T-helper 17 cell (primary cell): ENCODE results near the gene CUX1. TPM values are rescaled to one million over a fixed set of nuclear protein-coding genes. Genes with fewer than 3 reads are reported as not detected.
A peak's percentile ranks its signal among the peaks of the same experiment; 100 is the strongest.
"Not testable (repeated sequence)": the region's sequence is repeated elsewhere in the genome, so short reads cannot be mapped to it uniquely, and the experiment has no call there.

ENCODE experiments used
- ATAC-seq: fragments of 150-1000 bp; cut with Tn5 transposase; 2 replicates; pipeline ENCODE4 v1.10.0; 2021; ENCODE audit warnings: mild to moderate bottlenecking, moderate library complexity
- DNase-seq, 3 donors: peaks; one replicate each; pipeline versions ENCODE4 v3.0.0 to v3.0.0-alpha.2; 2020 to 2021
- H3K9me3 ChIP-seq: one replicate; pipeline ENCODE4 v1.7.0; 2013; ENCODE audit warnings: low read length, mild to moderate bottlenecking; ENCODE audit not compliant: control insufficient read depth, poor library complexity, severe bottlenecking
- H3K27ac Mint-ChIP-seq: one replicate; pipeline ENCODE4 v1.8.0; 2022; ENCODE audit warnings: mild to moderate bottlenecking, moderate library complexity, mixed read lengths
- H3K27me3 Mint-ChIP-seq: one replicate; pipeline ENCODE4 v1.8.0; 2022; ENCODE audit warnings: mixed read lengths
- H3K36me3 Mint-ChIP-seq: one replicate; pipeline ENCODE4 v1.8.0; 2022; ENCODE audit warnings: low read depth, mixed read lengths
- H3K4me1 Mint-ChIP-seq: one replicate; pipeline ENCODE4 v1.8.0; 2022; ENCODE audit warnings: mild to moderate bottlenecking, mixed read lengths
- H3K4me3 Mint-ChIP-seq: one replicate; pipeline ENCODE4 v1.8.0; 2022; ENCODE audit warnings: mild to moderate bottlenecking, moderate library complexity, mixed read lengths
- total RNA-seq, 4 donors: library from RNA in 2 of 4; stranded (reverse) in 2 of 4; gene quantifications; one replicate each; pipeline ENCODE4 v1.2.3 and lab custom pipeline; 2022 to 2026

CUX1 gene
- total RNA-seq, 2 donors from 2014 or later = 35.6 to 52.8 TPM

GRCh38 chr7:101841328-101841727, 23.9 kb downstream of the CUX1 start:
- H3K27ac Mint-ChIP-seq = no peak overlapping the region
- no peak for ATAC-seq
- no peaks in the 10 kb centered on the region for H3K27me3 Mint-ChIP-seq

GRCh38 chr7:101843293-101844271, 26.2 kb downstream of the CUX1 start:
- Mint-ChIP-seq H3K4me3 (no peak overlapping the region), H3K36me3 (no peaks in the 10 kb centered on the region), H3K27ac (peak overlapping the region; percentile 71), H3K27me3 (no peaks in the 10 kb centered on the region), H3K4me1 (peaks cover 12% of the 10 kb centered on the region)
- no peak for ATAC-seq
- peaks cover 7% of the 10 kb centered on the region for H3K9me3 ChIP-seq
- DNase-seq = no peak

More at GRCh38 chr7:101841328-101841727, 23.9 kb downstream of the CUX1 start:
- H3K9me3 ChIP-seq = no peaks in the 10 kb centered on the region
- Mint-ChIP-seq H3K4me1 (peaks cover 10% of the 10 kb centered on the region), H3K36me3 (no peaks in the 10 kb centered on the region), H3K4me3 (no peak overlapping the region)
- DNase-seq = no peak

- H3K4me3 Mint-ChIP-seq = no peak overlapping the region
- DNase-seq (no peak), ATAC-seq (no peak)
- peaks cover 6% of the 10 kb centered on the region for H3K4me1 Mint-ChIP-seq
- H3K36me3 Mint-ChIP-seq = no peaks in the 10 kb centered on the region
- peaks cover 7% of the 10 kb centered on the region for H3K9me3 ChIP-seq
- H3K27ac Mint-ChIP-seq = no peak overlapping the region
- H3K27me3 Mint-ChIP-seq = no peaks in the 10 kb centered on the region
Observed at GRCh38 chr7:101845974-101846373, 28.5 kb downstream of the CUX1 start.

DNA sequence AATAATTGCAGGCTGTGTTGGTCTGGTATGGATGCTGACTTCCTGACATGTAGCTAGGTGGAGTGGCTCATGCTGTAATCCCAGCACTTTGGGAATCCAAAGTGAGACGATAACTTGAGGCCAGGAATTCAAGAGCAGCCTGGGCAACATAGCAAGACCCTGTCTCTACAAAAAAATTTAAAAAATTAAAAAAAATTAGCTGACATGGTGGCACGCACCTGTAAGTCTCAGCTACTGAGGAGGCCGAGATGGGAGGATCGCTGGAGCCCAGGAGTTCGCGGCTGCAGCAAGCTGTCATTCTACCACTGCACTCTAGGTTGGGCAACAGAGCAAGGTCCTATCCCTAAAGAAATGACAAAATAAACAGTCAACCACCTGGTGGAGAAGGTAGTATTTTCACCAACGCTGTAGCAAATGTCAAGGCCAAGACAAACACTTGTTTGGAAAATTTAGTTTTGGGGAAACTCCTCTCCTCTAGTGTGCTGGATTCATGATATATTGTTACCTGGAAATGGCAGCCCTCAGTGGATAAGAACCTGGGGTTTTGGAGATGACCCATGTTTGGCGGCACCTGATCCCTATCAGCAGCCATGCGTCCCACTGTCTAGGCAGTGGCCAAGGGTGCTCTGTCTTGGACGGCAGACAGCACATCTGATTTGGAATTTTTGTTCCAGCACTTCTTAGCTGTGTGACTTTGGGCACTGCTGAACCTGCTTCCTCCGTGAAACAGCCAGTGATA, 29.5 kb downstream of the CUX1 start:
- no peak for DNase-seq
- Mint-ChIP-seq H3K27me3 (no peaks in the 10 kb centered on the region), H3K4me3 (no peak overlapping the region), H3K4me1 (peaks cover 6% of the 10 kb centered on the region), H3K27ac (no peak overlapping the region), H3K36me3 (no peaks in the 10 kb centered on the region)
- peaks cover 7% of the 10 kb centered on the region for H3K9me3 ChIP-seq
- ATAC-seq = no peak

DNA sequence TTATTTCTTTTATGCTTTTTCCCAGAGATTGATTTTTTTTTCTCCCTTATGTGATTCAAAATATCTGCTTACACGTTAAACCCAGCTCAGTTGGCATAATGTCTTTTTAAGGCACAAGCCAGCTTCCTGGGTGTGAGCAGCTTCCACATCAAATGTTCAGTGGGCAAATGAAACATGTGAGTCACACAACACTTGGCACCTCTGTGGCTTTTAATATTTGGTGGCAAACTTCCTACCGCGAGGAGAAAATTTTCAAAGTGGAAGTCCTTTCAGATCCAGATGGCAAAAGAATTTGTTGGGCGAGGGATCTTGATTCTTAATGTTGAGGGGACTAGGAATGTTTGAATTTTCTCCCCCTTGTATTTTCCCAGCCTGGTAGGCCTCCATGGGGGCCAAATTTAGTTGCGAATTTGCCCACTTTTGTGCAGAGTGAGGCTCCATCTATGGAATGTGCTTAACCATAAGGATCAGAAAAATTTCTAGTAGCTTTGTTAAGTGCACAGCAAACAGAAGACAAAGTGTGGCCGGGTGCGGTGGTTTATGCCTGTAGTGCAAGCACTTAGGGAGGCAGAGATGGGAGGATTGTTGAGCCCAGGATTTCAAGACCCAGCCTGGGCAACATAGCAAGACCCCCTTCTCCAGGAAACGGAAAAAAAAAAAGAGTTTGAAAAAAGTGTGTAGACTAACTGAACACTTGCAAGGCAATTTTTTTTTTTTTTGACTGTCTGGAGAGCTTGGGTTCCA, 31.0 kb downstream of the CUX1 start:
- ATAC-seq (no peak), DNase-seq (no peak)
- Mint-ChIP-seq H3K27me3 (no peaks in the 10 kb centered on the region), H3K36me3 (no peaks in the 10 kb centered on the region), H3K4me1 (peaks cover 2% of the 10 kb centered on the region), H3K27ac (no peak overlapping the region), H3K4me3 (no peak overlapping the region)
- peaks cover 7% of the 10 kb centered on the region for H3K9me3 ChIP-seq

GRCh38 chr7:101849314-101849713, 31.9 kb downstream of the CUX1 start:
- H3K27me3 Mint-ChIP-seq, H3K9me3 ChIP-seq, H3K4me3 Mint-ChIP-seq, H3K27ac Mint-ChIP-seq, H3K36me3 Mint-ChIP-seq, H3K4me1 Mint-ChIP-seq, ATAC-seq, DNase-seq: not testable (repeated sequence)

GRCh38 chr7:101852364-101852763, 34.9 kb downstream of the CUX1 start:
- DNase-seq, H3K27me3 Mint-ChIP-seq, H3K9me3 ChIP-seq, H3K4me3 Mint-ChIP-seq, H3K36me3 Mint-ChIP-seq, H3K27ac Mint-ChIP-seq, ATAC-seq: not testable (repeated sequence)
- H3K4me1 Mint-ChIP-seq = peaks cover 21% of the 10 kb centered on the region

- Mint-ChIP-seq H3K4me1 (peaks cover 25% of the 10 kb centered on the region), H3K27ac (no peak overlapping the region), H3K27me3 (no peaks in the 10 kb centered on the region), H3K4me3 (no peak overlapping the region), H3K36me3 (no peaks in the 10 kb centered on the region)
- no peak for DNase-seq
- H3K9me3 ChIP-seq = no peaks in the 10 kb centered on the region
- ATAC-seq = no peak
Observed at GRCh38 chr7:101853684-101854083, 36.3 kb downstream of the CUX1 start.

GRCh38 chr7:101854084-101854865, 36.8 kb downstream of the CUX1 start:
- no peaks in the 10 kb centered on the region for H3K9me3 ChIP-seq
- H3K27me3 Mint-ChIP-seq = no peaks in the 10 kb centered on the region
- H3K4me3 Mint-ChIP-seq = no peak overlapping the region
- peaks cover 25% of the 10 kb centered on the region for H3K4me1 Mint-ChIP-seq
- no peak for DNase-seq
- ATAC-seq = no peak
- no peaks in the 10 kb centered on the region for H3K36me3 Mint-ChIP-seq
- H3K27ac Mint-ChIP-seq = peak overlapping the region; percentile 53

DNA sequence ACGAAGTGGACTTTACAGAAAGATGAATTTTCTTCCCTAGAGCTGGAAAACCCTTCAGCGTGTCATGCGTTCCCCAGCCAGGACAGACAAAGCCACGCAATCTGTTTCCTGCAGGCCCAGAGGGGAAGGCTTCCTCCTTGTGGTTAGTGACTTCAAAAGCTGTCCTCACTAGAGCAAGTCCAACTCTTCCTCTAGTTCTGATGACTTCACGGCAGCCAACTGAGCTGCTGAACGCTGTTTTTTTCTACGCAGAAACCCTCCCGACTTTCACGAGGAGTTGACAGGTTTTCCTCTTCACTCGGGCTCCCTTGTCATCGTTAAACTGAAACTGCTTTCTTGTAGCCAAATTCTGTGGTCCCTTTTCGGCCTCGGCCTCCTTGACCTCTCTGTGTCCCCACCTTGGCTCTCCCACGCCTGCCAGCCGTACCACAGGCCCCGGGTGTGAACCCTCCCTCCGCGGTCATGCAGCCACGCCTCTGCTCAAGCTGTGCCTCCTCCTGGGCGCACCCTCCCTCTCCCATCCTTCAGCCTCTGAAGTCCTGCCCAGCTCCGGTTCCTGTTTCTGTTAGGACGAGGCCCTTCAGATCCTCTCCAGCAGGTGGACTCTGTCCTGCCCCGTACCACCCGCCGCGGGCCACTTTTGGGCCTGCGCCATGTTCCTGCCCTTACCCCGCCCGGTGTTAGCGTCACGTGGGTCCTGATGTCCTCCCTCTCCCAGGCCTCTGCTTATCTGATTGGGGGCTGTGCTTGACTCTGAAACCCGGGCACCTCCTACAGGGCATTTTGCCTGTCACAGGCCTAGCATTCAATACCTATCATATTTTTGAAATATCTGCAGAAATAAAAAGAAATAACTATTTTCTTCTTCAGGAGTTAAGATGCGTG, 39.3 kb downstream of the CUX1 start:
- H3K27ac Mint-ChIP-seq = peak overlapping the region; percentile 97
- ATAC-seq = peak; percentile 95
- no peaks in the 10 kb centered on the region for H3K9me3 ChIP-seq
- no peaks in the 10 kb centered on the region for H3K27me3 Mint-ChIP-seq
- peak overlapping the region; percentile 100 for H3K4me3 Mint-ChIP-seq
- DNase-seq = peak; percentile 64 to 71 (median 71)
- peaks cover 35% of the 10 kb centered on the region for H3K4me1 Mint-ChIP-seq
- H3K36me3 Mint-ChIP-seq = no peaks in the 10 kb centered on the region

- H3K4me1 Mint-ChIP-seq = peaks cover 35% of the 10 kb centered on the region
Observed at GRCh38 chr7:101857358-101857811, 40.0 kb downstream of the CUX1 start.

More at GRCh38 chr7:101857358-101857811, 40.0 kb downstream of the CUX1 start:
- H3K4me3 Mint-ChIP-seq = peak overlapping the region; percentile 100
- no peak for DNase-seq
- H3K9me3 ChIP-seq = no peaks in the 10 kb centered on the region
- no peaks in the 10 kb centered on the region for H3K27me3 Mint-ChIP-seq
- H3K36me3 Mint-ChIP-seq = no peaks in the 10 kb centered on the region
- peak; percentile 33 for ATAC-seq
- H3K27ac Mint-ChIP-seq = peak overlapping the region; percentile 97
